HS-27A (cell line): Measurements from ENCODE around the gene RAD23A.

Source experiments
- DNase-seq: peaks from one replicate; pipeline ENCODE4 v3.0.0-alpha.2; 2012; ENCODE audit warnings: low read depth, missing footprints

Gene RAD23A

GRCh38 chr19:12984683-12985048, 39.0 kb downstream of the RAD23A start:
- no peak for DNase-seq

GRCh38 chr19:12985049-12985776, 39.6 kb downstream of the RAD23A start:
- DNase-seq, result no peak

- no peak for DNase-seq
These were observed 41.1 kb downstream of the RAD23A start for GRCh38 chr19:12986726-12987125.

- no peak for DNase-seq
These were observed 41.5 kb downstream of the RAD23A start for GRCh38 chr19:12987190-12987589.

- DNase-seq, result no peak
These were observed 42.1 kb downstream of the RAD23A start for GRCh38 chr19:12987781-12988180.

- no peak for DNase-seq
These were observed 44.8 kb downstream of the RAD23A start for GRCh38 chr19:12990431-12990830.

- DNase-seq, result no peak
These were observed 45.2 kb downstream of the RAD23A start for GRCh38 chr19:12990853-12991252.

- DNase-seq, result no peak
These were observed 45.6 kb downstream of the RAD23A start for GRCh38 chr19:12991296-12991695.

- DNase-seq, result no peak
These were observed 47.1 kb downstream of the RAD23A start for GRCh38 chr19:12992729-12993128.

- DNase-seq, result no peak
These were observed 47.9 kb downstream of the RAD23A start for GRCh38 chr19:12993562-12993961.

GRCh38 chr19:12994701-12995595, 49.3 kb downstream of the RAD23A start, which contains the start of gene NFIX:
NFIX (plus strand) TSS chr19:12995475; CDS start chr19:12995838, 363 bp downstream.
- DNase-seq, result no peak

GRCh38 chr19:12995596-12996405, 50.1 kb downstream of the RAD23A start:
- no peak for DNase-seq

- no peak for DNase-seq
These were observed 50.9 kb downstream of the RAD23A start for GRCh38 chr19:12996406-12997094.

- no peak for DNase-seq
These were observed 51.7 kb downstream of the RAD23A start for GRCh38 chr19:12997179-12997966.

GRCh38 chr19:12997967-12998940, 52.6 kb downstream of the RAD23A start:
- DNase-seq, result no peak

- no peak for DNase-seq
These were observed 55.5 kb downstream of the RAD23A start for GRCh38 chr19:13001166-13001501.

- DNase-seq, result no peak
These were observed 56.0 kb downstream of the RAD23A start for GRCh38 chr19:13001502-13002165.

- no peak for DNase-seq
These were observed 56.7 kb downstream of the RAD23A start for GRCh38 chr19:13002166-13002898.

- no peak for DNase-seq
These were observed 57.4 kb downstream of the RAD23A start for GRCh38 chr19:13003081-13003480.
